HepG2 (cell line): Measurements from ENCODE around the gene ZG16. TPM values are rescaled to one million over a fixed set of nuclear protein-coding genes. Genes with fewer than 3 reads are reported as not detected.

ENCODE experiments used
- ATAC-seq: fragments of 200-7000 bp; cut with Tn5 transposase; 3 replicates; pipeline ENCODE4 v1.9.1; 2020; ENCODE audit warnings: mild to moderate bottlenecking, moderate library complexity
- BruUV-seq: library from RNA; stranded (reverse); fragments of 400-500 nt; replicated peaks from 2 replicates; lab custom pipeline; 2021; lab: Mats Ljungman, UMichigan
- CTCF ChIA-PET: fragments of 300-600 bp; formaldehyde crosslinking; extraction: SDS; loops from one replicate; lab custom pipeline; 2021; ENCODE audit warnings: low total read pairs, inconsistent platforms, low intra/inter-chr PET ratio; lab: Yijun Ruan, JAX
- POLR2A ChIA-PET: fragments of 350-600 bp; sonication (Branson Sonifier 250); formaldehyde crosslinking; loops from one replicate; lab custom pipeline; 2020; ENCODE audit warnings: antibody characterized with exemption, inconsistent platforms; lab: Yijun Ruan, JAX
- DNase-seq: peaks from one replicate; pipeline ENCODE4 v3.0.0-alpha.2; 2015; ENCODE audit warnings: low spot score
- FAIRE-seq: peaks from 3 replicates; lab custom pipeline; 2011; peaks lifted over from hg19 to GRCh38; lab: Jason Lieb, UNC
- H2AFZ ChIP-seq: one replicate; pipeline ENCODE4 v1.6.1; 2011; ENCODE audit warnings: low read length, inconsistent platforms
- H3K27ac ChIP-seq: fragments of 300-600 bp; 3 replicates; pipeline ENCODE4 v1.8.0; 2011; ENCODE audit warnings: mixed run types, mild to moderate bottlenecking, mixed read lengths, low read length, inconsistent platforms; ENCODE audit not compliant: insufficient read depth; ENCODE audit errors: extremely low read length
- H3K27me3 ChIP-seq, 2 experiments: fragments of 200-600 bp in 1 of 2; 2 replicates in 1 of 2; 3 replicates in 1 of 2; pipeline versions ENCODE4 v1.6.0 to v1.8.0; 2011; ENCODE audit warnings: low read length in 2 of 2, mild to moderate bottlenecking in 2 of 2, moderate library complexity in 2 of 2, inconsistent platforms in 1 of 2; ENCODE audit not compliant: insufficient read depth in 2 of 2, control insufficient read depth in 1 of 2
- H3K36me3 ChIP-seq, 2 experiments: fragments of 200-600 bp in 1 of 2; replicated peaks in 1 of 2; 2 replicates in 1 of 2; 3 replicates in 1 of 2; pipeline versions ENCODE4 v1.5.1 to v1.8.0; 2011; ENCODE audit warnings: low read length in 2 of 2, inconsistent platforms in 1 of 2; ENCODE audit not compliant: insufficient read depth in 2 of 2, control insufficient read depth in 1 of 2
- H3K4me1 ChIP-seq: 2 replicates; pipeline ENCODE4 v1.5.1; 2012; ENCODE audit warnings: low read length, inconsistent platforms; ENCODE audit not compliant: insufficient read depth
- H3K4me2 ChIP-seq: 2 replicates; pipeline ENCODE4 v1.6.0; 2011; ENCODE audit warnings: low read depth, low read length, inconsistent platforms
- H3K4me3 ChIP-seq, 3 experiments: fragments of 200-600 bp in 1 of 3; sonication (generic), shearing (Covaris generic) in 1 of 3; replicated peaks in 1 of 3; 2 replicates each; pipeline ENCODE4 v1.5.1; 2011 to 2016; ENCODE audit warnings: low read length in 3 of 3, inconsistent platforms in 2 of 3, low read depth in 2 of 3, mild to moderate bottlenecking in 2 of 3, control low read depth in 1 of 3, mixed read lengths in 1 of 3; ENCODE audit not compliant: insufficient read depth in 1 of 3
- H3K79me2 ChIP-seq: one replicate; pipeline ENCODE4 v1.6.1; 2011; ENCODE audit warnings: low read length, inconsistent platforms; ENCODE audit not compliant: insufficient read depth
- H3K9ac ChIP-seq: 2 replicates; pipeline ENCODE4 v1.6.0; 2011; ENCODE audit warnings: mild to moderate bottlenecking, low read depth, low read length, inconsistent platforms; ENCODE audit not compliant: insufficient read depth
- H3K9me3 ChIP-seq: 2 replicates; pipeline ENCODE4 v1.5.1; 2012; ENCODE audit warnings: mild to moderate bottlenecking, low read length
- H4K20me1 ChIP-seq: 2 replicates; pipeline ENCODE4 v1.6.0; 2011; ENCODE audit warnings: inconsistent platforms, mild to moderate bottlenecking, low read length, moderate library complexity; ENCODE audit not compliant: insufficient read depth
- ARID2 ChIP-seq: sonication (generic); formaldehyde crosslinking; IDR thresholded peaks from 2 replicates; pipeline ENCODE4 v1.8.1; 2022; ENCODE audit warnings: mild to moderate bottlenecking, missing genetic modification reagents, borderline replicate concordance
- CHD2 ChIP-seq: IDR thresholded peaks from 2 replicates; pipeline ENCODE4 v1.6.1; 2011; ENCODE audit warnings: low read depth, low read length, improper control_type of control experiment
- FOXC1 ChIP-seq: sonication (generic); formaldehyde crosslinking; IDR thresholded peaks from 2 replicates; pipeline ENCODE4 v1.8.0; 2022; ENCODE audit warnings: mild to moderate bottlenecking, missing genetic modification reagents, borderline replicate concordance
- JUNB ChIP-seq: sonication (generic); formaldehyde crosslinking; IDR thresholded peaks from 2 replicates; pipeline ENCODE4 v1.8.0; 2022; ENCODE audit warnings: missing genetic modification reagents, mild to moderate bottlenecking, borderline replicate concordance
- MLLT10 ChIP-seq: sonication (generic); formaldehyde crosslinking; IDR thresholded peaks from 2 replicates; pipeline ENCODE4 v1.4.0; 2020; ENCODE audit warnings: missing genetic modification reagents
- MNT ChIP-seq: fragments of 450-650 bp; IDR thresholded peaks from 2 replicates; pipeline ENCODE4 v1.6.1; 2016
- NFE2L2 ChIP-seq: fragments of 150-350 bp; IDR thresholded peaks from 2 replicates; pipeline ENCODE4 v1.6.1; 2014; ENCODE audit warnings: low read length
- ZBTB26 ChIP-seq: IDR thresholded peaks from 2 replicates; pipeline ENCODE4 v1.6.1; 2016; ENCODE audit warnings: missing compliant biosample characterization, missing genetic modification reagents, borderline replicate concordance
- ZBTB38 ChIP-seq: sonication (generic); formaldehyde crosslinking; IDR thresholded peaks from 2 replicates; pipeline ENCODE4 v1.5.1; 2020; ENCODE audit warnings: mild to moderate bottlenecking, missing genetic modification reagents
- ZFP37 ChIP-seq: sonication (generic); formaldehyde crosslinking; IDR thresholded peaks from 2 replicates; pipeline ENCODE4 v1.4.0; 2020; ENCODE audit warnings: missing genetic modification reagents, borderline replicate concordance
- ZNF121 ChIP-seq: sonication (generic); formaldehyde crosslinking; IDR thresholded peaks from 2 replicates; pipeline ENCODE4 v1.5.0; 2020; ENCODE audit warnings: mild to moderate bottlenecking, missing genetic modification reagents
- ZNF34 ChIP-seq: sonication (generic); formaldehyde crosslinking; IDR thresholded peaks from 2 replicates; pipeline ENCODE4 v1.4.0; 2020; ENCODE audit warnings: mild to moderate bottlenecking, missing genetic modification reagents, borderline replicate concordance
- ZNF382 ChIP-seq: sonication (generic); formaldehyde crosslinking; IDR thresholded peaks from 2 replicates; pipeline ENCODE4 v1.5.0; 2020; ENCODE audit warnings: missing genetic modification reagents, mild to moderate bottlenecking, borderline replicate concordance
- ZNF557 ChIP-seq: sonication (generic); formaldehyde crosslinking; IDR thresholded peaks from 2 replicates; pipeline ENCODE4 v1.4.0; 2020; ENCODE audit warnings: missing genetic modification reagents
- ZNF639 ChIP-seq: conservative IDR thresholded peaks from 2 replicates; pipeline ENCODE4 v1.6.1; 2018; ENCODE audit warnings: missing genetic modification reagents
- ZNF720 ChIP-seq: sonication (generic); formaldehyde crosslinking; IDR thresholded peaks from 2 replicates; pipeline ENCODE4 v1.4.0; 2020; ENCODE audit warnings: missing genetic modification reagents
- ZNF777 ChIP-seq: sonication (generic); formaldehyde crosslinking; IDR thresholded peaks from 2 replicates; pipeline ENCODE4 v1.4.0; 2020; ENCODE audit warnings: missing genetic modification reagents
- WGBS: methylation state at CpG from one replicate; pipeline ENCODE4 v1.1.6; 2017; ENCODE audit warnings: low lambda C conversion rate; 5-methylcytosine and 5-hydroxymethylcytosine counted together
- in situ Hi-C: cut with HindIII; loops from 2 replicates; pipeline ENCODE4 v1.10.0; 2017; ENCODE audit warnings: low pct_unique_long_range_greater_than_20kb; ENCODE audit not compliant: extremely low pct_ligation_motif_present
- intact Hi-C: fragments of 100-400 bp; cut with micrococcal nuclease; formaldehyde crosslinking; loops from one replicate; pipeline ENCODE4 v1.10.0; 2022; ENCODE audit not compliant: unreplicated experiment
- polyA plus RNA-seq, 8 experiments: library from polyadenylated mRNA; depleted of rRNA in 3 of 8; stranded (reverse) in 7 of 8; unstranded in 1 of 8; fragments of >200 nt; fragmentation: Illumina TruSeq in 4 of 8; extraction: Trizol in 4 of 8; gene quantifications; 2 replicates each; pipeline versions ENCODE4 v1.2.1 to v1.2.3, GENCODE V29; 2011 to 2016; ENCODE audit warnings: low read depth in 4 of 8, missing spikeins in 1 of 8, mixed read lengths in 1 of 8; ENCODE audit not compliant: insufficient read depth in 1 of 8
- total RNA-seq, 5 experiments: library from RNA; depleted of rRNA; stranded (reverse); fragments of >200 nt; fragmentation: Illumina TruSeq; extraction: Trizol; gene quantifications; 2 replicates each; pipeline ENCODE4 v1.2.3, GENCODE V29; 2016; ENCODE audit warnings: low read depth in 1 of 5

Gene ZG16
- total and polyA plus RNA-seq, 2 of the 13 experiments (the other 11 are each of a cell fraction or from before 2014, with no cell fraction given), result 0.04 to 0.07 TPM

- Histone ChIP-seq H3K4me3 (no peak overlapping the region), H3K4me1 (peaks cover 62% of the 10 kb centered on the region), H3K79me2 (no peaks in the 10 kb centered on the region), H3K9ac (no peak overlapping the region), H3K9me3 (no peaks in the 10 kb centered on the region), H3K36me3 (no peaks in the 10 kb centered on the region), H2AFZ (no peak overlapping the region), H4K20me1 (no peaks in the 10 kb centered on the region), H3K4me2 (no peak overlapping the region), H3K27me3 (no peaks in the 10 kb centered on the region), H3K27ac (no peak overlapping the region)
- FAIRE-seq, result no peak
- 0% methylated on average over 1 of the region's 1 CpG for WGBS
- no peak for DNase-seq
- TF ChIP-seq ZNF121, result peak; percentile 69; the same call in 1 of the 2 replicates
- no peak for TF ChIP-seq FOXC1 (CRISPR knock-in tag)
- no peak for TF ChIP-seq ZNF777 (CRISPR knock-in tag)
- no TSS peak for BruUV-seq
- intact Hi-C loops, result no loop called here
- ChIA-PET POLR2A (interaction anchor here (1.1 to 1.6 kb wide), 2 partner anchors 37 to 74 kb away, joined by 3 to 5 read pairs; partner anchors contain the start of gene QPRT), CTCF (no interaction called here)
- no peak for ATAC-seq
- in situ Hi-C loops, result no loop called here
These were observed 24.5 kb upstream of the ZG16 start for GRCh38 chr16:29753516-29753915.

- 32% methylated on average over 1 of the region's 1 CpG for WGBS
- in situ Hi-C loops, result no loop called here
- BruUV-seq, result no TSS peak
- Histone ChIP-seq H2AFZ (no peak overlapping the region), H3K9me3 (no peaks in the 10 kb centered on the region), H3K27me3 (no peaks in the 10 kb centered on the region), H3K4me3 (no peak overlapping the region), H3K36me3 (no peaks in the 10 kb centered on the region), H3K79me2 (no peaks in the 10 kb centered on the region), H3K4me1 (peaks cover 67% of the 10 kb centered on the region), H3K27ac (no peak overlapping the region), H4K20me1 (no peaks in the 10 kb centered on the region), H3K9ac (no peak overlapping the region), H3K4me2 (no peak overlapping the region)
- ChIA-PET CTCF (no interaction called here), POLR2A (interaction anchor here (1.1 kb wide), 1 partner anchor 60 kb away, joined by 6 read pairs; the partner anchor contains the start of gene PAGR1)
- DNase-seq (no peak), FAIRE-seq (no peak), ATAC-seq (no peak)
- intact Hi-C loops, result no loop called here
- TF ChIP-seq MLLT10 (CRISPR knock-in tag) (no peak), CHD2 (no peak), ZBTB26 (CRISPR knock-in tag) (no peak), ZNF34 (no peak), ZNF720 (CRISPR knock-in tag) (no peak), JUNB (CRISPR knock-in tag) (no peak), ZNF557 (no peak), ZNF382 (CRISPR knock-in tag) (no peak), ZNF639 (CRISPR knock-in tag) (no peak), ZFP37 (CRISPR knock-in tag) (no peak), MNT (no peak), ZBTB38 (no peak), NFE2L2 (no peak), ARID2 (CRISPR knock-in tag) (no peak)
These were observed 21.4 kb upstream of the ZG16 start for GRCh38 chr16:29756654-29757053.
